ENCODE results near the gene HAT1. TPM values are rescaled to one million over a fixed set of nuclear protein-coding genes. Genes with fewer than 3 reads are reported as not detected.

The HAT1 gene
- total and polyA plus RNA-seq, 8 donors = 7.8 to 20.1 (median 16.2) TPM

GRCh38 chr2:171880774-171881173 lies 41.5 kb upstream of the HAT1 start:
- Histone ChIP-seq H3K27me3 (no peaks in the 10 kb centered on the region), H3K4me3 (no peak overlapping the region), H3K4me1 (peaks cover 0 to 8% (median 0%) of the 10 kb centered on the region in 3 donors), H3K27ac (no peak overlapping the region), H3K36me3 (no peaks in the 10 kb centered on the region), H3K9me3 (no peaks in the 10 kb centered on the region)
- no peak for DNase-seq
- no peak for FAIRE-seq
- intact Hi-C loops (cut with DNase I) = no loop called here
- no peak for ATAC-seq
- TF ChIP-seq, protein P1, sequence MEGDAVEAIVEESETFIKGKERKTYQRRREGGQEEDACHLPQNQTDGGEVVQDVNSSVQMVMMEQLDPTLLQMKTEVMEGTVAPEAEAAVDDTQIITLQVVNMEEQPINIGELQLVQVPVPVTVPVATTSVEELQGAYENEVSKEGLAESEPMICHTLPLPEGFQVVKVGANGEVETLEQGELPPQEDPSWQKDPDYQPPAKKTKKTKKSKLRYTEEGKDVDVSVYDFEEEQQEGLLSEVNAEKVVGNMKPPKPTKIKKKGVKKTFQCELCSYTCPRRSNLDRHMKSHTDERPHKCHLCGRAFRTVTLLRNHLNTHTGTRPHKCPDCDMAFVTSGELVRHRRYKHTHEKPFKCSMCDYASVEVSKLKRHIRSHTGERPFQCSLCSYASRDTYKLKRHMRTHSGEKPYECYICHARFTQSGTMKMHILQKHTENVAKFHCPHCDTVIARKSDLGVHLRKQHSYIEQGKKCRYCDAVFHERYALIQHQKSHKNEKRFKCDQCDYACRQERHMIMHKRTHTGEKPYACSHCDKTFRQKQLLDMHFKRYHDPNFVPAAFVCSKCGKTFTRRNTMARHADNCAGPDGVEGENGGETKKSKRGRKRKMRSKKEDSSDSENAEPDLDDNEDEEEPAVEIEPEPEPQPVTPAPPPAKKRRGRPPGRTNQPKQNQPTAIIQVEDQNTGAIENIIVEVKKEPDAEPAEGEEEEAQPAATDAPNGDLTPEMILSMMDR (IDR thresholded peaks at IDR 0.05) = no peak
- 81 to 89% methylated on average over 3 of the region's 3 CpGs for WGBS, 2 donors

- 93 to 96% methylated on average over 2 of the region's 2 CpGs for WGBS, 2 donors
- DNase-seq = no peak
- Histone ChIP-seq H3K9me3 (no peaks in the 10 kb centered on the region), H3K27me3 (no peaks in the 10 kb centered on the region), H3K4me3 (no peak overlapping the region), H3K27ac (no peak overlapping the region), H3K36me3 (no peaks in the 10 kb centered on the region), H3K4me1 (peaks cover 0 to 8% (median 0%) of the 10 kb centered on the region in 3 donors)
- ATAC-seq = no peak
- TF ChIP-seq, protein P1 (IDR thresholded peaks at IDR 0.05) = no peak
- intact Hi-C loops (cut with DNase I) = no loop called here
- FAIRE-seq = no peak
Observed at GRCh38 chr2:171882089-171882769, 40.0 kb upstream of the HAT1 start.

GRCh38 chr2:171883275-171883893 lies 38.9 kb upstream of the HAT1 start:
- Histone ChIP-seq H3K36me3 (no peaks in the 10 kb centered on the region), H3K4me3 (no peak overlapping the region), H3K27ac (no peak overlapping the region), H3K27me3 (no peaks in the 10 kb centered on the region), H3K4me1 (peaks cover 0 to 6% (median 0%) of the 10 kb centered on the region in 3 donors), H3K9me3 (no peaks in the 10 kb centered on the region)
- FAIRE-seq (no peak), DNase-seq (no peak), ATAC-seq (no peak)
- intact Hi-C loops (cut with DNase I) = no loop called here
- WGBS, 2 donors = 88 to 91% methylated on average over 5 of the region's 5 CpGs
- TF ChIP-seq, protein P1 (IDR thresholded peaks at IDR 0.05) = no peak

- FAIRE-seq (no peak), DNase-seq (no peak), ATAC-seq (no peak)
- H3K9me3 ChIP-seq = no peaks in the 10 kb centered on the region
- intact Hi-C loops (cut with DNase I) = no loop called here
- no peak overlapping the region for H3K27ac ChIP-seq
- 95 to 98% methylated on average over 2 of the region's 2 CpGs for WGBS, 2 donors
- H3K4me3 ChIP-seq = no peak overlapping the region
- H3K4me1 ChIP-seq = peaks cover 5 to 14% (median 10%) of the 10 kb centered on the region in 3 donors
- H3K27me3 ChIP-seq = no peaks in the 10 kb centered on the region
- no peaks in the 10 kb centered on the region for H3K36me3 ChIP-seq
- TF ChIP-seq, protein P1 (IDR thresholded peaks at IDR 0.05) = no peak
Observed at GRCh38 chr2:171889333-171889732, 32.9 kb upstream of the HAT1 start.

- WGBS, 2 donors = 56 to 70% methylated on average over 1 of the region's 1 CpG
- TF ChIP-seq, protein P1 (IDR thresholded peaks at IDR 0.05) = no peak
- DNase-seq = no peak
- H3K4me3 ChIP-seq = no peak overlapping the region
- no peaks in the 10 kb centered on the region for H3K9me3 ChIP-seq
- no peak overlapping the region for H3K27ac ChIP-seq
- no peak for ATAC-seq
- H3K36me3 ChIP-seq = no peaks in the 10 kb centered on the region
- intact Hi-C loops (cut with DNase I) = no loop called here
- H3K27me3 ChIP-seq = no peaks in the 10 kb centered on the region
- H3K4me1 ChIP-seq = peaks cover 5 to 17% (median 14%) of the 10 kb centered on the region in 3 donors
- no peak for FAIRE-seq
Observed at GRCh38 chr2:171889808-171890207, 32.5 kb upstream of the HAT1 start.
